Measurements from ENCODE around the gene NLRC4.

DNA sequence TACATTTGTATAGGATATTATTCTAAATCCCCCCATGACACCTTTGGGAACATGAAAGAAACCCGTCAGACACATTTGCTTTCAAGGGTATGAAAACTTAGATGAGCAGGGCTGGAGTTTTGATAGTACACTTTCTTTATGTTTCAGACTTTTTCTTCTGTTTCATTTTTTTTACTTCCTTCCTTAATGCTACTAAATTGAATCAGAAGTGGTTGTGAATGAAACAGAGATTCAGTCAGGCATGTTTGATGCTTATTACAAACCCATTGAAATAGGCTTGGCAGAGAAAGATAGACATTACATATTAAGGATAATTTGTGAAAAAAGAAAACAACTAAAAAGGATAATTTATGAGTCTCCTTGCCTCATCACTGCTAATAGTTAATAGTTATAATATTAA is 72.3 kb downstream of the NLRC4 start:
- TF ChIP-seq, protein P1, sequence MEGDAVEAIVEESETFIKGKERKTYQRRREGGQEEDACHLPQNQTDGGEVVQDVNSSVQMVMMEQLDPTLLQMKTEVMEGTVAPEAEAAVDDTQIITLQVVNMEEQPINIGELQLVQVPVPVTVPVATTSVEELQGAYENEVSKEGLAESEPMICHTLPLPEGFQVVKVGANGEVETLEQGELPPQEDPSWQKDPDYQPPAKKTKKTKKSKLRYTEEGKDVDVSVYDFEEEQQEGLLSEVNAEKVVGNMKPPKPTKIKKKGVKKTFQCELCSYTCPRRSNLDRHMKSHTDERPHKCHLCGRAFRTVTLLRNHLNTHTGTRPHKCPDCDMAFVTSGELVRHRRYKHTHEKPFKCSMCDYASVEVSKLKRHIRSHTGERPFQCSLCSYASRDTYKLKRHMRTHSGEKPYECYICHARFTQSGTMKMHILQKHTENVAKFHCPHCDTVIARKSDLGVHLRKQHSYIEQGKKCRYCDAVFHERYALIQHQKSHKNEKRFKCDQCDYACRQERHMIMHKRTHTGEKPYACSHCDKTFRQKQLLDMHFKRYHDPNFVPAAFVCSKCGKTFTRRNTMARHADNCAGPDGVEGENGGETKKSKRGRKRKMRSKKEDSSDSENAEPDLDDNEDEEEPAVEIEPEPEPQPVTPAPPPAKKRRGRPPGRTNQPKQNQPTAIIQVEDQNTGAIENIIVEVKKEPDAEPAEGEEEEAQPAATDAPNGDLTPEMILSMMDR (IDR thresholded peaks at IDR 0.05) = no peak
- no peak for TF ChIP-seq POLR2A (IDR thresholded peaks at IDR 0.05)

All from right lobe of liver (tissue), 4 donors.